Measurements from ENCODE around the gene PCSK6.

PCSK6 gene

DNA sequence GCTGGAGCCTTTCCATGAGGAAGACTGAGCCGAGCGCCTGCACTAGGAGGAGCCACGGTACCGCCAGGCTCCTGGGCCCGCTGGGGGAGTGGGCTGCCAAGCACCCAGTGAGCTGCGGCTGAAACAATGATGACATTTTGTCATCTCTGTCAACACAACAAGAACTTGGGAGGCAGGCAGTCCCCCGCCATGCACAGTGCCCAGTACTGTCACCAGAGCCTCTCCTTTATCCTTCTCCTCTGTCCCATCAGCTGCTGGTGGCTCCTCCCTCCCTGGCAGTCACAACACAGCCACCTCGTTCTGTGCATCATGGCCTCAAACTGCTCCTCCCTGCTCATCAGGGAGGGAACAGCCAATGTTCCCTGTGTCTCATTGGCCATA, 34.0 kb upstream of the PCSK6 start:
- H3K4me3 ChIP-seq (ENCODE audit: low read depth, low read length): no peak overlapping the region
- TF ChIP-seq, protein P1, sequence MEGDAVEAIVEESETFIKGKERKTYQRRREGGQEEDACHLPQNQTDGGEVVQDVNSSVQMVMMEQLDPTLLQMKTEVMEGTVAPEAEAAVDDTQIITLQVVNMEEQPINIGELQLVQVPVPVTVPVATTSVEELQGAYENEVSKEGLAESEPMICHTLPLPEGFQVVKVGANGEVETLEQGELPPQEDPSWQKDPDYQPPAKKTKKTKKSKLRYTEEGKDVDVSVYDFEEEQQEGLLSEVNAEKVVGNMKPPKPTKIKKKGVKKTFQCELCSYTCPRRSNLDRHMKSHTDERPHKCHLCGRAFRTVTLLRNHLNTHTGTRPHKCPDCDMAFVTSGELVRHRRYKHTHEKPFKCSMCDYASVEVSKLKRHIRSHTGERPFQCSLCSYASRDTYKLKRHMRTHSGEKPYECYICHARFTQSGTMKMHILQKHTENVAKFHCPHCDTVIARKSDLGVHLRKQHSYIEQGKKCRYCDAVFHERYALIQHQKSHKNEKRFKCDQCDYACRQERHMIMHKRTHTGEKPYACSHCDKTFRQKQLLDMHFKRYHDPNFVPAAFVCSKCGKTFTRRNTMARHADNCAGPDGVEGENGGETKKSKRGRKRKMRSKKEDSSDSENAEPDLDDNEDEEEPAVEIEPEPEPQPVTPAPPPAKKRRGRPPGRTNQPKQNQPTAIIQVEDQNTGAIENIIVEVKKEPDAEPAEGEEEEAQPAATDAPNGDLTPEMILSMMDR (IDR thresholded peaks at IDR 0.05; ENCODE audit: insufficient read depth, low read depth, low read length, missing control alignments): no peak
- DNase-seq (ENCODE audit: low read depth): no peak

DNA sequence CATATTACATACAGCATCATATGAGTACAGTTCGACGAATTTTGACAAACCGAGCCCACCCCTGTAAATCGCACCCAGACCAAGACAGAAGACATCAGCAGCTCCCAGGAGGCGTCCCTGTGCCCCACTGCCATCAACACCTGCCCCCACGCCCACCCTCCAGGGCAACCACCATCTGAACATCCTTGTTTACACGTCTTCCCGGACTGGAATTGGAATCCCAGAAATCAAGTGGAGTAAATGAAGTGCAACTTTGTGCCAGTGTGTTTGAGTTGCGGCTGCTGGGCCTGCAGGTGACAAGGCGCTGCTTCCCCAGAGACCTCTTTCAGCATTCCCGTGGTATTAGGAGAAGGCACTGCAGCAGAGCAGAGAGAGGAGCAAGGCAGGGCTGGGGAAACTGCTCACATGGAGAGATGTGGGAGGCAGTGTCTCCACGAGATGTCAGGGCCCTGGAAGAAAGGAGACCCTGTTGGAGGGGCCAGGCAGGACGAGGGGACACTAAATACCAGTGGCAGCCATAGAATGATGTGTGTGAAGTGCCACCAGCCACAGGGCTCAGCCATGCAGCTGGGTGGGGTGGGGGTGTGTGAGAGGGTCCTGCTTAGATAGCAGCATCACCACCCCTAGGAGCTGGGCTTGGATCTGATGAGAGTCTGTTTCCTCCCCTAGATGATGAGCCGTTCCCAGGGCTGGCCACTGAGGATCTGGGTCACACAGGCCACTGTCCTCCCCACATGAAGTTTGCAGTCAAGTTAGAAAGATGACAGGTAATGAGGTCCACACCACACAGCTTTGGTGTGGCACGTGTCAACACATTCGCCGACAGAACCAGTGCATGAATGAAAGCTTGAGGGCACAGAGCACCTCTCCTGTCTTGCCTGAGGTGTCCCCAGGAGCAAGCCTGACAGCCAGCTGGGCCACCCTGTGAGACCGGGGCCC, 33.4 kb upstream of the PCSK6 start:
- TF ChIP-seq, protein P1 (IDR thresholded peaks at IDR 0.05; ENCODE audit: insufficient read depth, low read depth, low read length, missing control alignments): no peak
- no peak overlapping the region for H3K4me3 ChIP-seq (ENCODE audit: low read depth, low read length)
- no peak for DNase-seq (ENCODE audit: low read depth)

DNA sequence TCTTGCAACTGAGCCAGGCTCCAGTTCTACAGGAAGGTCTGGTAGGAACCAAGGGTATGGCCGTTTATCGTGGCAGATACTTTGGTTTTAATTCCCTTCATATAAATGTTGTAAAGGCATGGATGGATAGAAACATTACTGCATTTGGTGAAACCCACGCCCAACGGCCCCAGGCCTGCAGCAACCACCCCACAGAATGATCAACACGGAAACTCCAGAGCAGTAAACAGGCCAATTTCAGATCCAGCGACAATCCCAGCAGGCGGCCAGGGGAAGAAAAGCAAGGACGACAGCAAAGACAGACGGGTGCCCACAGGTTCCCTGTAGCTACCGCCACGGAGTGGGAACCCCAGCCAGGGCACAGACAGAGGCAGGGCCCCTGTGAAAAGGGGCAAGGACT, 32.6 kb upstream of the PCSK6 start:
- TF ChIP-seq, protein P1 (IDR thresholded peaks at IDR 0.05; ENCODE audit: insufficient read depth, low read depth, low read length, missing control alignments): no peak
- no peak for DNase-seq (ENCODE audit: low read depth)

DNA sequence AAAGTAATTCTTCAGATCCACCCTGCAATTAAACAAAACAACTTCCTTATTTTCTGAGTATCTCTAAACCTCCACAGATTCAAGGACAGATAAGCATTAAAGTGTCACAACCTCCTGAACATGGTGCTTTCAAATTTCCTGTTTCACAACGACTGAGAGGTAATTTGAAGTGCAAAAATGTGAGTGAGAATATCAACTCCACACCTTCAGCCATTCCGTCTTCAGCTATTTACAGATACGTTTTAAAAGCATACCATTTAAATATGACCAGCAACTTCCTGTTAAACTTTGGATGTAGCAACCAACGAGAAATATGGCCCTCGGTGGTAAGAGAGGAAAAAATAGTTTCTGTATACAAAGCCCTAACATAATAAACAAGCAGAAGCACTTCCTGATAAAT, 32.1 kb upstream of the PCSK6 start:
- TF ChIP-seq, protein P1 (IDR thresholded peaks at IDR 0.05; ENCODE audit: insufficient read depth, low read depth, low read length, missing control alignments): no peak
- no peak overlapping the region for H3K4me3 ChIP-seq (ENCODE audit: low read depth, low read length)
- DNase-seq (ENCODE audit: low read depth): no peak

More for the DNA sequence above, 32.6 kb upstream of the PCSK6 start:
- no peak overlapping the region for H3K4me3 ChIP-seq (ENCODE audit: low read depth, low read length)

DNA sequence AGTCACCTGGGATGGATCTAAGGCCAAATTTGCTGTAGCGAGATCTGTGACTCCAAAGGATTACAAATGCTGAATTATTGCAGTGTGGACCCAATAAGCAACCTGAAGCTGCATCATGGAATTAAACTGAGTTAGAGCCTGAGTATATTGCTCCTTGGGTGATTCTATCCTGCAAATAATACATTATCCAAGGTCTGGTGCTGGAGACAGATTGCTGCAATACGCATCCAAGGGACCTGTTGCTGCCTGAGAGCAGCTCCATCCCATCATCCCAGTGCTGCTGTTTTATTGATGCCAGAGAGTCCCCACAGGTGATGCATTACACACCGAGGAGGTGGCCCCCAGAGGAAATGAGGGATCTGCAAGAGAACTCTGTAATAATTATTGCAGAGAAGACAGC, 31.6 kb upstream of the PCSK6 start:
- H3K4me3 ChIP-seq (ENCODE audit: low read depth, low read length): no peak overlapping the region
- no peak for DNase-seq (ENCODE audit: low read depth)
- TF ChIP-seq, protein P1 (IDR thresholded peaks at IDR 0.05; ENCODE audit: insufficient read depth, low read depth, low read length, missing control alignments): no peak

DNA sequence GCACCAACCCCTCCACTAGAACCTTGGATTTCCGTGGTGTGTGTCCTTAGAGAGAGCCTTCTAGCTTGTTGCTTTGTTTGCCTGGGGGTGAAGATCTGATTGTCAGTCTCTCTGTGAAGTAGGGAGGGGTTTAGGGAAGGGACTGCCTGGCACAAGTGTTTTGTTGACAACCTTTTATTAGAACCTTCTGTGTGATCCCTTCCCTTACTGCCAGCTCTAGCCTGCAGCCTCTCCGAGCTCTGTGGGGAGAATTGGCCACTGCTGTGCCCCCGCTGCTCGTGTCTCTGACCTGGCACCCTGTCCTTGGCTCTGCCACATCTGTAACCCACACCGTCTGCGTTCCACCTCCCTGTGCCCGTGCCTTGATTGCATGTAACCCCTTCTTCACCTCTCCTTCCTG, 30.9 kb upstream of the PCSK6 start:
- no peak for DNase-seq (ENCODE audit: low read depth)
- no peak overlapping the region for H3K4me3 ChIP-seq (ENCODE audit: low read depth, low read length)
- TF ChIP-seq, protein P1 (IDR thresholded peaks at IDR 0.05; ENCODE audit: insufficient read depth, low read depth, low read length, missing control alignments): no peak
